Heart right ventricle (tissue), 16 donors: Measurements from ENCODE around the gene HRH2. TPM values are rescaled to one million over a fixed set of nuclear protein-coding genes. Genes with fewer than 3 reads are reported as not detected.

ENCODE experiments used
- ATAC-seq, 8 donors: fragments of 200-7000 bp; cut with Tn5 transposase; one replicate each; pipeline ENCODE4 v1.9.1; 2020; ENCODE audit warnings: mild to moderate bottlenecking in 8 of 8, moderate library complexity in 8 of 8, moderate number of reproducible peaks in 1 of 8
- DNase-seq, 2 donors: peaks; one replicate each; pipeline ENCODE4 v3.0.0-alpha.2; 2020
- H3K27ac ChIP-seq, 10 donors: fragments of 200-600 bp; sonication (generic) in 2 of 10; one replicate each; pipeline versions ENCODE4 v1.5.0 to v1.8.0; 2020 to 2022; ENCODE audit warnings: mild to moderate bottlenecking in 3 of 10
- H3K27me3 ChIP-seq, 7 donors: fragments of 200-600 bp; one replicate each; pipeline ENCODE4 v1.8.0; 2021 to 2022; ENCODE audit warnings: mild to moderate bottlenecking in 2 of 7
- H3K36me3 ChIP-seq, 9 donors: fragments of 200-600 bp; sonication (generic) in 1 of 9; one replicate each; pipeline versions ENCODE4 v1.5.0 to v1.8.0; 2020 to 2022; ENCODE audit warnings: mild to moderate bottlenecking in 2 of 9
- H3K4me1 ChIP-seq, 9 donors: fragments of 200-600 bp; sonication (generic) in 1 of 9; one replicate each; pipeline versions ENCODE4 v1.5.0 to v1.8.0; 2020 to 2022; ENCODE audit warnings: mild to moderate bottlenecking in 4 of 9
- H3K4me3 ChIP-seq, 10 donors: fragments of 200-600 bp; sonication (generic) in 2 of 10; one replicate each; pipeline versions ENCODE4 v1.5.0 to v1.8.0; 2020 to 2022; ENCODE audit warnings: mild to moderate bottlenecking in 7 of 10, moderate library complexity in 2 of 10
- H3K9me3 ChIP-seq, 11 donors: fragments of 200-600 bp in 10 of 11; sonication (generic) in 2 of 11; one replicate each; pipeline versions ENCODE4 v1.5.0 to v1.8.0; 2013 to 2022; ENCODE audit warnings: mild to moderate bottlenecking in 2 of 11, control low read depth in 1 of 11, moderate library complexity in 1 of 11
- WGBS, 2 donors: extraction: QIAGEN DNeasy Blood & Tissue Kit; methylation state at CpG; one replicate each; pipeline ENCODE4 v1.1.7; 2013; ENCODE audit warnings: inconsistent platforms in 1 of 2; 5-methylcytosine and 5-hydroxymethylcytosine counted together
- intact Hi-C, 10 donors: fragments of 100-400 bp; cut with DNase I; formaldehyde crosslinking; loops; one replicate each; pipeline versions ENCODE4 v1.11.1 to v1.14.2; 2022
- polyA plus RNA-seq, 2 donors: library from polyadenylated mRNA; stranded (reverse); fragments of 200-250 nt; gene quantifications; one replicate each; pipeline ENCODE4 v1.2.3, GENCODE V29; 2013
- total RNA-seq, 10 donors: library from RNA; stranded (reverse); fragmentation: NEBNext Ultra II Directional in 3 of 10; extraction: Animal tissue kit (Norgen Biotek cat#: 25700) in 3 of 10; gene quantifications; one replicate each; pipeline versions ENCODE4 v1.2.1 to v1.2.4, GENCODE V29; 2021 to 2023
- TF ChIP-seq, protein P1 (sequence below), 9 donors: fragments of 200-600 bp; sonication (generic) in 2 of 9; IDR thresholded peaks; one replicate each; pipeline versions ENCODE4 v1.5.0 to v1.8.0; 2021 to 2022; ENCODE audit warnings: antibody characterized with exemption in 9 of 9, mild to moderate bottlenecking in 5 of 9, moderate library complexity in 1 of 9
- donor health status: Arrhythmogenic right ventricular cardiomyopathy.
- donor health status: ischemic (EF 13 %, LVEDD 7.1; RV severe dilation, severe dysfunction).
- donor health status: healthy with polysubstance abuse.
- donor health status: DM: no; HTN: yes; CAD: no.
- donor health status: DM: no; HTN: no; CAD: no.
- donor health status: ischemic (EF 25% LVEDD 6.9; RV normal size, moderate dysfunction).
- donor health status: ischemic (EF 25% LVEDD 5.7; RV mildly dilated, moderate dysfunction).
- donor health status: healthy.
- donor health status: DM: yes; HTN: yes; CAD: no.
- donor health status: Ischemic cardiomyopathy.
- donor health status: ischemic (EF 35%, LVEDD 5.7; RV mildly dilated, moderate dysfunction).
- donor health status: nonischemic (EF 11% LVEDD 7.7; RV severe dilation, severe dysfunction).
- donor health status: DM: yes; HTN: yes; CAD: no.
- donor health status: PGD.
- donor health status: ischemic (EF 29% LVEDD 5.4; RV normal size, mild dysfunction).
- donor health status: nonischemic (EF 23%, LVEDD 6.1; RV moderate dilation, normal function).

HRH2 gene
- total and polyA plus RNA-seq, 12 donors = 12.2 to 78.7 (median 50.6) TPM

- peak overlapping the region; percentile 59 to 91 (median 86) for H3K27ac ChIP-seq
These were observed 22.1 kb downstream of the HRH2 start for GRCh38 chr5:175680020-175680419.

DNA sequence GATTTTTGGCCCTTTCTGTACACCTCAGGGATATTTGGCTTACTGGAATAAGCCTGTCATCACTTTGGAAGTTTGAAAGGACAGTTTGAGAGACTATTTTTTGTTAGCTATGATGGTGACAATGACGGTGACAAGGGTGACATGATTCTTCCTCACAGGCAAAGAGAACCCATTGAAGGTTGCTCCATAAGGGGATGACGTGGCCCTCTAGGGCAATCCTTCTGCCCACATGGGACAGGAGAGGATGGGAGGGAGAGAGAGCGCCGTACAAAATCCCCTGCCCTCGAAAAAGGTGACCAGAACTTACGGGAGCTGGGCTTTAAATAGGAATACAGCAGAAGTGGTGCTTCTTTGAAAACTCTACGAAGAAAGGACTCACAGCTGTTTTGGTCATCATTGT lies 22.6 kb downstream of the HRH2 start:
- H3K4me1 ChIP-seq = peaks cover 2 to 99% (median 41%) of the 10 kb centered on the region in 9 donors
- peak in 3 of 8 donors; percentile 5 to 37 (median 32) for ATAC-seq
- peak overlapping the region; percentile 59 to 91 (median 86) for H3K27ac ChIP-seq
- DNase-seq = no peak
- no peaks in the 10 kb centered on the region for H3K9me3 ChIP-seq
- WGBS, 2 donors = 37 to 56% methylated on average over 7 of the region's 7 CpGs
- H3K36me3 ChIP-seq = peaks cover 0 to 25% (median 3%) of the 10 kb centered on the region in 9 donors
- TF ChIP-seq, protein P1, sequence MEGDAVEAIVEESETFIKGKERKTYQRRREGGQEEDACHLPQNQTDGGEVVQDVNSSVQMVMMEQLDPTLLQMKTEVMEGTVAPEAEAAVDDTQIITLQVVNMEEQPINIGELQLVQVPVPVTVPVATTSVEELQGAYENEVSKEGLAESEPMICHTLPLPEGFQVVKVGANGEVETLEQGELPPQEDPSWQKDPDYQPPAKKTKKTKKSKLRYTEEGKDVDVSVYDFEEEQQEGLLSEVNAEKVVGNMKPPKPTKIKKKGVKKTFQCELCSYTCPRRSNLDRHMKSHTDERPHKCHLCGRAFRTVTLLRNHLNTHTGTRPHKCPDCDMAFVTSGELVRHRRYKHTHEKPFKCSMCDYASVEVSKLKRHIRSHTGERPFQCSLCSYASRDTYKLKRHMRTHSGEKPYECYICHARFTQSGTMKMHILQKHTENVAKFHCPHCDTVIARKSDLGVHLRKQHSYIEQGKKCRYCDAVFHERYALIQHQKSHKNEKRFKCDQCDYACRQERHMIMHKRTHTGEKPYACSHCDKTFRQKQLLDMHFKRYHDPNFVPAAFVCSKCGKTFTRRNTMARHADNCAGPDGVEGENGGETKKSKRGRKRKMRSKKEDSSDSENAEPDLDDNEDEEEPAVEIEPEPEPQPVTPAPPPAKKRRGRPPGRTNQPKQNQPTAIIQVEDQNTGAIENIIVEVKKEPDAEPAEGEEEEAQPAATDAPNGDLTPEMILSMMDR (IDR thresholded peaks at IDR 0.05) = no peak
- no peak overlapping the region for H3K4me3 ChIP-seq
- intact Hi-C loops = loop anchor here in 2 of 10 donors (10.0 kb wide), 1 partner anchor 106 kb away; no protein-coding TSS in a partner anchor
- H3K27me3 ChIP-seq = peaks cover 0 to 3% (median 0%) of the 10 kb centered on the region in 7 donors

More at GRCh38 chr5:175680020-175680419, 22.1 kb downstream of the HRH2 start:
- TF ChIP-seq, protein P1 (IDR thresholded peaks at IDR 0.05) = no peak
- peaks cover 0 to 21% (median 3%) of the 10 kb centered on the region in 9 donors for H3K36me3 ChIP-seq
- H3K4me1 ChIP-seq = peaks cover 2 to 99% (median 42%) of the 10 kb centered on the region in 9 donors
- H3K27me3 ChIP-seq = peaks cover 0 to 3% (median 0%) of the 10 kb centered on the region in 7 donors
- H3K4me3 ChIP-seq = no peak overlapping the region
- no peaks in the 10 kb centered on the region for H3K9me3 ChIP-seq
- ATAC-seq (peak in 7 of 8 donors; percentile 2 to 55 (median 21)), DNase-seq (no peak)
- intact Hi-C loops = loop anchor here in 2 of 10 donors (10.0 kb wide), 1 partner anchor 105 kb away; no protein-coding TSS in a partner anchor
- WGBS, 2 donors = 55 to 61% methylated on average over 8 of the region's 8 CpGs

DNA sequence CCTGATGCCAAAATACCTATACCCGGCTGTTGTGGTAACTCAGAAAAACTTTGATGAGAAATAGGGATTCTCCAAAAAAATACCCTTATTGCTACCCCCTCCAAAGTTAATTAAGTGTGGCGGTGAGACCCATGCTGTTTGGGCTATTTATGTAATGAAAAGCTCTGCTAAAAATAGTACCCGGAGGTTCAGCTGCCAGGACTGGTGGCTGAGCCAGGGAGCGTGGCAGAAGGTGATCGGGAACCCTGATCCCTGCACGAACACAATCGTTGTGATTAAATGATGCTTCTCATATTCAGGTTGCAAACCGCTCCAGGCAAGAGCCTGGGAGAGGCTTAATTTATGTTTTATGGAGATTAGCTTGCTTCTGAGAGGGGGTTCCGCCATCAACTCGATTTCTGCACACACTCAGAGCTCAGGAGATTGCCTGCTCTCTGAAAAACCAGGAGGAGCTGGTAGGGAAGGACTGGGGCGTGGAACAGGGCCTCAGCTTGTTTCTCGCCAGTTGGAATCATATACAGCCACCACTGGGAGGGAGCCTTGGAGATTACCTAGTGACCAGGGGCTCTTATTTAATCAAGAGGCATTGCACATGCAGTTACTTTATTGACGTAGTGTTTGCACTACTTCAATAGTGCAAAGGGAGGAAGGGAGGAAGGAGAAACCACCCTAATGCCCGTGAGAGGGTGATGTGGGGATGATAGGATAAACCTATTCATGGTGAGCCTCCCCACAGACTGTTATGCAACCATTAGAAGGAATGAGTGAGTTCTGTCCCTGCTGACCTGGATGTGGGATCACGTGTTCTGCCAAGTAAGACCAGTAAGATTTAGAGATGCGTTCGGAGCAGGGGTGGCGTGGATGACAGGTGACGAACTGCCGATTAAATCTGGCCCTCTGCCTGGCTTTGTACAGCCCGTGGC lies 23.4 kb downstream of the HRH2 start:
- peaks cover 5 to 99% (median 43%) of the 10 kb centered on the region in 9 donors for H3K4me1 ChIP-seq
- TF ChIP-seq, protein P1 (IDR thresholded peaks at IDR 0.05) = no peak
- intact Hi-C loops = loop anchor here in 2 of 10 donors (10.0 kb wide), 1 partner anchor 107 kb away; no protein-coding TSS in a partner anchor
- H3K27me3 ChIP-seq = peaks cover 0 to 3% (median 0%) of the 10 kb centered on the region in 7 donors
- DNase-seq (no peak), ATAC-seq (peak; percentile 54 to 91 (median 80))
- peaks cover 0 to 34% (median 3%) of the 10 kb centered on the region in 9 donors for H3K36me3 ChIP-seq
- no peaks in the 10 kb centered on the region for H3K9me3 ChIP-seq
- 36 to 46% methylated on average over 21 of the region's 21 CpGs for WGBS, 2 donors
- peak overlapping the region in 2 of 10 donors; percentile 6 to 20 for H3K4me3 ChIP-seq
- peak overlapping the region; percentile 59 to 91 (median 86) for H3K27ac ChIP-seq

- WGBS, 2 donors = 33 to 49% methylated on average over 12 of the region's 12 CpGs
- TF ChIP-seq, protein P1 (IDR thresholded peaks at IDR 0.05) = no peak
- H3K9me3 ChIP-seq = no peaks in the 10 kb centered on the region
- intact Hi-C loops = loop anchor here in 2 of 10 donors (10.0 kb wide), 1 partner anchor 107 kb away; no protein-coding TSS in a partner anchor
- peak overlapping the region in 1 of 10 donors; percentile 6 for H3K4me3 ChIP-seq
- H3K27me3 ChIP-seq = peaks cover 0 to 3% (median 0%) of the 10 kb centered on the region in 7 donors
- peak in 7 of 8 donors; percentile 28 to 66 (median 59) for ATAC-seq
- DNase-seq = no peak
- H3K36me3 ChIP-seq = peaks cover 0 to 40% (median 3%) of the 10 kb centered on the region in 9 donors
- H3K4me1 ChIP-seq = peaks cover 5 to 100% (median 49%) of the 10 kb centered on the region in 9 donors
- peak overlapping the region; percentile 45 to 91 (median 86) for H3K27ac ChIP-seq
These were observed 24.1 kb downstream of the HRH2 start for GRCh38 chr5:175681968-175682340.
